PC-3 (cell line): ENCODE results near the gene AOPEP.

Experiments
- EZH2 ChIP-seq: fragments of 300-600 bp; sonication (generic); IDR thresholded peaks from one replicate; pipeline ENCODE4 v1.6.1; 2017; ENCODE audit warnings: antibody characterized with exemption, mild to moderate bottlenecking, low read length; ENCODE audit not compliant: unreplicated experiment
- TF ChIP-seq, protein P1 (sequence below): fragments of 300-600 bp; sonication (generic); conservative IDR thresholded peaks from 2 replicates; pipeline ENCODE4 v1.5.1; 2017; ENCODE audit warnings: antibody characterized with exemption, low read depth, mild to moderate bottlenecking, low read length

DNA sequence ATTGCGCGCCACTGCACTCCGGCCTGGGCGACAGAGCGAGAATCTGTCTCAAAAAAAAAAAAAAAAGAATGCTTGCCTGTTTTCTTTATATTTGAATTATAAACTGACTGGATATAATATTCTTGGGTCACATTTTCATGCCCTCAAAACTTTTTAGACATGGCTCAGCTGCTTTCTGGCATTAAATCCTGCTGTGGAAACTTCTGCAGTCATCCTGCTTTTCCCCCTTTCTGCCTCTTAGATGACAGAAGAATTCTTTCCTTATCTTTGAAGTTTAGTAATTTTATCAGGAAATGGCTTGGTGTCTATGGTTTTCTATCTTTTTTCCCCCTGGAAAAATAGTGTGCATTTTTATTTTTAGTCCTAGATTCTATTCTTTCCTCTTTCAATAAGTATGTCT lies 234.5 kb downstream of the AOPEP start:
- TF ChIP-seq, protein P1, sequence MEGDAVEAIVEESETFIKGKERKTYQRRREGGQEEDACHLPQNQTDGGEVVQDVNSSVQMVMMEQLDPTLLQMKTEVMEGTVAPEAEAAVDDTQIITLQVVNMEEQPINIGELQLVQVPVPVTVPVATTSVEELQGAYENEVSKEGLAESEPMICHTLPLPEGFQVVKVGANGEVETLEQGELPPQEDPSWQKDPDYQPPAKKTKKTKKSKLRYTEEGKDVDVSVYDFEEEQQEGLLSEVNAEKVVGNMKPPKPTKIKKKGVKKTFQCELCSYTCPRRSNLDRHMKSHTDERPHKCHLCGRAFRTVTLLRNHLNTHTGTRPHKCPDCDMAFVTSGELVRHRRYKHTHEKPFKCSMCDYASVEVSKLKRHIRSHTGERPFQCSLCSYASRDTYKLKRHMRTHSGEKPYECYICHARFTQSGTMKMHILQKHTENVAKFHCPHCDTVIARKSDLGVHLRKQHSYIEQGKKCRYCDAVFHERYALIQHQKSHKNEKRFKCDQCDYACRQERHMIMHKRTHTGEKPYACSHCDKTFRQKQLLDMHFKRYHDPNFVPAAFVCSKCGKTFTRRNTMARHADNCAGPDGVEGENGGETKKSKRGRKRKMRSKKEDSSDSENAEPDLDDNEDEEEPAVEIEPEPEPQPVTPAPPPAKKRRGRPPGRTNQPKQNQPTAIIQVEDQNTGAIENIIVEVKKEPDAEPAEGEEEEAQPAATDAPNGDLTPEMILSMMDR: no peak
- TF ChIP-seq EZH2: no peak
